SU-DHL-6 (cell line): ENCODE measurements around the gene ATP11A.

Experiments
- EZH2phosphoT487 ChIP-seq: fragments of 200-600 bp; sonication (generic), shearing (Covaris generic); conservative IDR thresholded peaks from 2 replicates; pipeline ENCODE4 v1.6.1; 2018; ENCODE audit warnings: mild to moderate bottlenecking, antibody characterized with exemption, low read length, moderate library complexity, mixed read lengths
- TF ChIP-seq, protein P1 (sequence below): fragments of 200-600 bp; sonication (generic); IDR thresholded peaks from one replicate; pipeline ENCODE4 v1.5.1; 2017; ENCODE audit warnings: antibody characterized with exemption, mild to moderate bottlenecking, low read length, moderate library complexity; ENCODE audit not compliant: insufficient read depth, poor library complexity, severe bottlenecking

DNA sequence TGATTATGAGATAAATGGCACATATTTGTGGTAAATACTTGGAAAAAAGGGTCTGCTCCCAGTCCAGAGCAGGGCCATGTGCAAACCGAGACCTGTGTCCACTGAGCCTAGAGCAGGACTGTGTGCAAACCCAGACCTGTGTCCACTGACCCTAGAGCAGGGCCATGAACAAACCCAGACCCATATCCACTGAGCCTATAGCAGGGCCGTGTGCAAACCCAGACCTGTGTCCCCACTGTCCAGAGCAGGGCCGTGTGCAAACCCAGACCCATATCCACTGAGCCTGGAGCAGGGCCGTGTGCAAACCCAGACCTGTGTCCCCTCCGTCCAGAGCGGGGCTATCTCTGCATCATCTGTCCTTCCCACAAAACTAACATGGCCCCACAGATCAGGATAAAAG lies 136.0 kb downstream of the ATP11A start:
- TF ChIP-seq, protein P1, sequence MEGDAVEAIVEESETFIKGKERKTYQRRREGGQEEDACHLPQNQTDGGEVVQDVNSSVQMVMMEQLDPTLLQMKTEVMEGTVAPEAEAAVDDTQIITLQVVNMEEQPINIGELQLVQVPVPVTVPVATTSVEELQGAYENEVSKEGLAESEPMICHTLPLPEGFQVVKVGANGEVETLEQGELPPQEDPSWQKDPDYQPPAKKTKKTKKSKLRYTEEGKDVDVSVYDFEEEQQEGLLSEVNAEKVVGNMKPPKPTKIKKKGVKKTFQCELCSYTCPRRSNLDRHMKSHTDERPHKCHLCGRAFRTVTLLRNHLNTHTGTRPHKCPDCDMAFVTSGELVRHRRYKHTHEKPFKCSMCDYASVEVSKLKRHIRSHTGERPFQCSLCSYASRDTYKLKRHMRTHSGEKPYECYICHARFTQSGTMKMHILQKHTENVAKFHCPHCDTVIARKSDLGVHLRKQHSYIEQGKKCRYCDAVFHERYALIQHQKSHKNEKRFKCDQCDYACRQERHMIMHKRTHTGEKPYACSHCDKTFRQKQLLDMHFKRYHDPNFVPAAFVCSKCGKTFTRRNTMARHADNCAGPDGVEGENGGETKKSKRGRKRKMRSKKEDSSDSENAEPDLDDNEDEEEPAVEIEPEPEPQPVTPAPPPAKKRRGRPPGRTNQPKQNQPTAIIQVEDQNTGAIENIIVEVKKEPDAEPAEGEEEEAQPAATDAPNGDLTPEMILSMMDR = no peak
- no peak for TF ChIP-seq EZH2phosphoT487
